Dendritic cell treated with granulocyte-macrophage colony-stimulating factor and Interleukin-4, amounts not matched to agents 40 ng/mL and 50 ng/mL, for 4 days (primary cell): ENCODE data around the gene PHRF1.
"Not testable (repeated sequence)": the region's sequence is repeated elsewhere in the genome, so short reads cannot be mapped to it uniquely, and the experiment has no call there.

Source experiments
- H3K27ac Mint-ChIP-seq: one replicate; pipeline ENCODE4 v1.8.0; 2022; ENCODE audit warnings: mild to moderate bottlenecking, mixed read lengths
- H3K27me3 Mint-ChIP-seq: one replicate; pipeline ENCODE4 v1.8.0; 2022; ENCODE audit warnings: mild to moderate bottlenecking, mixed read lengths
- H3K36me3 Mint-ChIP-seq: one replicate; pipeline ENCODE4 v1.8.0; 2022; ENCODE audit warnings: low read depth, mixed read lengths
- H3K4me1 Mint-ChIP-seq: one replicate; pipeline ENCODE4 v1.8.0; 2022; ENCODE audit warnings: low read depth, mixed read lengths
- H3K4me3 Mint-ChIP-seq: one replicate; pipeline ENCODE4 v1.8.0; 2022; ENCODE audit warnings: mild to moderate bottlenecking, moderate library complexity, mixed read lengths
- H3K9me3 Mint-ChIP-seq: one replicate; pipeline ENCODE4 v1.8.0; 2022; ENCODE audit warnings: mixed read lengths
- intact Hi-C: fragments of 100-400 bp; cut with micrococcal nuclease; formaldehyde crosslinking; loops from one replicate; pipeline ENCODE4 v1.15.0; 2022

The PHRF1 gene

DNA sequence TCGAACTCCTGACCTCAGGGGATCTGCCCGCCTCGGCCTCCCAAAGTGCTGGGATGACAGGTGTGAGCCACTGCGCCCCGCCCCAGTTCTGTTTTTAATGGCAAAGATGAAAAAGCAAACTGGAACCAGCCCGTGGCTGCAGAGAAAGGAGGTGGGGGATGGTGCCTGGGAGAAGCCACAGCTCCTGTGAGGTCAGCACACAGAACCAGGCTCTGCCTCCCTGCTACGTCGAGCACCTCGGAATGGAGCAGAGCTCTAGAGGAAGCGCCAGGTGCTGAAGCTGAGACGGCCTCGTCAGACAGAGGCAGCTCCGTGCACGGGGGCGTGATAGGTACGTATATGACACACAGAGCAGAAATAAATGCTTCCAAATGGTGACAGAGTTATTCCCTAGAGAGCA, 69.3 kb downstream of the PHRF1 start:
- Mint-ChIP-seq H3K27ac (no peak overlapping the region), H3K9me3 (no peaks in the 10 kb centered on the region), H3K4me3 (no peak overlapping the region), H3K4me1 (peaks cover 8% of the 10 kb centered on the region), H3K36me3 (peaks cover 86% of the 10 kb centered on the region), H3K27me3 (peaks cover 10% of the 10 kb centered on the region)
- intact Hi-C loops, result no loop called here

DNA sequence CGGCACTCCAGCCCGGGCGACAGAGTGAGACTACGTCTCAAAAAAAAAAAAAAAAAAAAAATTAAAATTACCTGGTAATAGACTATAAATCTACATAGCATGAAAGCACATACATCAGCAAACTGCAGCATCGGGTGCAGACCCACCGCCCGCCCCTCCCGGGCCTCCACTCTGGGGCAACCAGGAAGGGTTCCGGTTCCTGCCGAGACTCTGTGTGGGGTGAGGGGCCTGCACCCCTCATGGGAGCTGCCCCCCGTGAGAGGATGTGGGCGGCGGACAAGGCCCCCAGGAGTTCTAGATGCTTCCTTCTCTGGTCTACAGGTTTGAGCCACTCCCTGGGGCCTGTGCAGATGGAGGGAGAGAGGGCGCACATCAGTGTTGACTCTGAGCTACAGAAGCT, 69.9 kb downstream of the PHRF1 start:
- Mint-ChIP-seq H3K27ac (no peak overlapping the region), H3K36me3 (peaks cover 93% of the 10 kb centered on the region), H3K27me3 (peaks cover 6% of the 10 kb centered on the region), H3K4me1 (peaks cover 2% of the 10 kb centered on the region), H3K4me3 (no peak overlapping the region), H3K9me3 (no peaks in the 10 kb centered on the region)
- intact Hi-C loops, result no loop called here

DNA sequence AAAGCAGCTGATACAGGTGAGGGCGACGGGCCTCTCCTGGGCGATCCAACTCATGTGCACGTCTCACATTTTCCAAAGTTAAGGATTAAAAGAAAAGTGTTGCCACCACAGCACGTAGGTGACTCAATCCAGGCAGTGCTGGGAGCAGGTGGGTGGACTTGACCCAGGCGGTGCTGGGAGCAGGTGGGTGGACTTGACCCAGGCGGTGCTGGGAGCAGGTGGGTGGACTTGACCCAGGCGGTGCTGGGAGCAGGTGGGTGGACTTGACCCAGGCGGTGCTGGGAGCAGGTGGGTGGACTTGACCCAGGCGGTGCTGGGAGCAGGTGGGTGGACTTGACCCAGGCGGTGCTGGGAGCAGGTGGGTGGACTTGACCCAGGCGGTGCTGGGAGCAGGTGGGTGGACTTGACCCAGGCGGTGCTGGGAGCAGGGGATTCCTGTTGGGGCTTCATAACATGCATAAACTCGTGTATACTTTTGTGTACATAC, 71.4 kb downstream of the PHRF1 start:
- H3K4me1 Mint-ChIP-seq, H3K27me3 Mint-ChIP-seq, H3K9me3 Mint-ChIP-seq, H3K27ac Mint-ChIP-seq, intact Hi-C loops, H3K4me3 Mint-ChIP-seq: not testable (repeated sequence)
- peaks cover 91% of the 10 kb centered on the region for H3K36me3 Mint-ChIP-seq

DNA sequence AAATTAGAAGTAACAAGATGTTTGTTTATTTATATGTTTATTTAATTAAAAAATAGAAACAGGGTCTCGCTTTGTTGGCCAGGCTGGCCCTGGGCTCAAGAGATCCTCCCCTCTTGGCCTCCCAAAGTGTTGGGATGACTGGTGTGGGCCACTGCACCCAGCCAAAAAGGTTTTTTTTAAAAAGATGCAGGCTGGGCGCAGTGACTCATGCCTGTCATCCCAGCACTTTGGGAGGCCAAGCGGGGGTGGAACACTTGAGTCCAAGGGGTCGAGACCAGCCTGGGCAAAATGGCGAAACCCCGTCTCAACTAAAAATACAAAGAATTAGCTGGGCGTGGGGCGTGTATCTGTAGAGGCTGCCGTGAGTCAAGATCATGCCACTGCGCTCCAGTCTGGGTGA, 74.2 kb downstream of the PHRF1 start:
- Mint-ChIP-seq H3K27ac (no peak overlapping the region), H3K27me3 (no peaks in the 10 kb centered on the region), H3K9me3 (no peaks in the 10 kb centered on the region), H3K36me3 (peaks cover 80% of the 10 kb centered on the region), H3K4me1 (peaks cover 13% of the 10 kb centered on the region), H3K4me3 (no peak overlapping the region)
- intact Hi-C loops, result no loop called here

DNA sequence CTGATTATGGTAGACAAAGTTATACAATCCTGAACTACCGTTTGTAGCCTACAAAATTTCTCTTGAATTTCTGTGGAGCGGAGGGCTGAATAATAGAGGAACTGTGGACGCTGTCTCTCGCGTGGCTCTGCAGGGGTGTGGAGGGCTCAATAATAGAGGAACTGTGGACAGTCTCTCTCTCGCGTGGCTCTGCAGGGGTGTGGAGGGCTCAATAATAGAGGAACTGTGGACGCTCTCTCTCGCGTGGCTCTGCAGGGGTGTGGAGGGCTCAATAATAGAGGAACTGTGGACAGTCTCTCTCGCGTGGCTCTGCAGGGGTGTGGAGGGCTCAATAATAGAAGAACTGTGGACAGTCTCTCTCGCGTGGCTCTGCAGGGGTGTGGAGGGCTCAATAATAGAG, 76.9 kb downstream of the PHRF1 start:
- Mint-ChIP-seq H3K4me1 (peaks cover 13% of the 10 kb centered on the region), H3K36me3 (peaks cover 82% of the 10 kb centered on the region), H3K27ac (peak overlapping the region; percentile 69)
- H3K9me3 Mint-ChIP-seq, H3K4me3 Mint-ChIP-seq, H3K27me3 Mint-ChIP-seq, intact Hi-C loops: not testable (repeated sequence)

DNA sequence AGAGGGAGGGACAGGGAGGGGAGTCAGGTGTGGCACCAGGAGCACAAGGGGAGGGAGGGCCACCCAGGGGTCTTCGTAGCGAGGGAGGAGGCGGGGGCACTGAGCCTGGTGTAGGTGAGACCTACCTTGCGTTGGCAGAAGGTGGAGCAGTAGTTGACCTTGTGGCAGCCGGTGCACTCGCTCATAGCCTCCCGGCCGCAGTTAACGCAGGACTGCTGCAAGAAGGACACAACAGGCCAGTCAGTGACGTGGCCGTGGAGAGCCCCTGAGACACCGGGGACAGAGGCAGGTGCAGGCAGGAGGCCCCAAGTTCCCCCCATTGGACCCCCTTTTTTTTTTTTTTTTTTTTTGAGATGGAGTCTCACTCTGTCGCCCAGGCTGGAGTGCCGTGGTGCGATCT, 77.6 kb downstream of the PHRF1 start:
- peaks cover 82% of the 10 kb centered on the region for H3K36me3 Mint-ChIP-seq
- intact Hi-C loops, result no loop called here
- peaks cover 13% of the 10 kb centered on the region for H3K4me1 Mint-ChIP-seq
- no peaks in the 10 kb centered on the region for H3K9me3 Mint-ChIP-seq
- no peaks in the 10 kb centered on the region for H3K27me3 Mint-ChIP-seq
- H3K4me3 Mint-ChIP-seq, result no peak overlapping the region
- peak overlapping the region; percentile 69 for H3K27ac Mint-ChIP-seq

DNA sequence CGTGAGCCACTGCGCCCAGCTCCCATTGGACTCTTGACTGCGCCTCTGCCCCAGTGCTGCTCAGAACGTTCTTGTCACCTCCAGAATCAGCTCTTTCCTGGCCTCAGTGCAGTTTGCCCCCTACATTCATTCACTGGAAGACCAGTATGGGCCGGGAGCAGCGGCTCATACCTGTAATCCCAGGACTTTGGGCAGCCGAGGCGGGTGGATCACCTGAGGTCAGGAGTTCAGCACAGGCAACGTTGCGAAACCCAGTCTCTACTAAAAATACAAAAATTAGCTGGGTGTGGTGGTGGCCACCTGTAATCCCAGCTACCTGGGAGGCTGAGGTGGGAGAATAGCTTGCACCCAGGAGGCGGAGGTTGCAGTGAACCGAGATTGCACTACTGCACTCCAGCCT, 78.2 kb downstream of the PHRF1 start:
- H3K9me3 Mint-ChIP-seq, H3K4me3 Mint-ChIP-seq, H3K27ac Mint-ChIP-seq, intact Hi-C loops, H3K27me3 Mint-ChIP-seq: not testable (repeated sequence)
- Mint-ChIP-seq H3K4me1 (peaks cover 13% of the 10 kb centered on the region), H3K36me3 (peaks cover 82% of the 10 kb centered on the region)

DNA sequence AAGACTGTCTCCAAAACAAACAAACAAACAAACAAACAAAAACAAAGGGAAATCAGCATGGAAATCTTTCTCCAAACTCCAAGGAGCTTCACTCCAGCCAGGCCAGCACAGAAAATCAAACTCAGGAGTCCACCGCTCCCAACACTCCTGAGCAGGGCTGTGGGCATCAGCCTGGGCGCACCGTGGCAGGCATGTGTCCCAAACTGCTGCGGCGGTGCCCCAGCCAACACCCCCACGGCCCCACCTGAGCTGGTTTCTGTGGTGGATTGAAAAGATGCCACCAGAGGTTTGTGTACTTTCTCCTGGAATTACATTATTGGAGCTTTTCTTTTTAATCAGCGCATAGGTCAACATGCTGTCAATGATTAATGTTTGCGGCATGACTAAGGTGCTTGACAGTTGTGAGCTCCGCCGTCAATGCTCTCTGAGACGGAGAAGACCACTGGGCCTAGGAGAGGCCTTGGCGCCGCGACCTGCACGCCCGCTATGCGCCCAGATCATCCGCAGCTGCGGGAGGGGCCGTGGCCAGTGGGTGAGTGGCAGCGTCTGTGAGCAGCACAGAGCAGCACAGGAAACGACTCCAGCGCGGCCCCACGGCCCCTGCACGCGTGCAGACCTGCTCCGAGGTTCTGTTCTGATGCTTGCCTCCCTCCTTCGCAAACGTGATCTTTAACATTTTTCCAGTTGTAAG, 78.9 kb downstream of the PHRF1 start:
- Mint-ChIP-seq H3K4me3 (no peak overlapping the region), H3K27ac (no peak overlapping the region), H3K27me3 (no peaks in the 10 kb centered on the region), H3K9me3 (no peaks in the 10 kb centered on the region), H3K36me3 (peaks cover 82% of the 10 kb centered on the region), H3K4me1 (peaks cover 13% of the 10 kb centered on the region)
- intact Hi-C loops, result no loop called here

DNA sequence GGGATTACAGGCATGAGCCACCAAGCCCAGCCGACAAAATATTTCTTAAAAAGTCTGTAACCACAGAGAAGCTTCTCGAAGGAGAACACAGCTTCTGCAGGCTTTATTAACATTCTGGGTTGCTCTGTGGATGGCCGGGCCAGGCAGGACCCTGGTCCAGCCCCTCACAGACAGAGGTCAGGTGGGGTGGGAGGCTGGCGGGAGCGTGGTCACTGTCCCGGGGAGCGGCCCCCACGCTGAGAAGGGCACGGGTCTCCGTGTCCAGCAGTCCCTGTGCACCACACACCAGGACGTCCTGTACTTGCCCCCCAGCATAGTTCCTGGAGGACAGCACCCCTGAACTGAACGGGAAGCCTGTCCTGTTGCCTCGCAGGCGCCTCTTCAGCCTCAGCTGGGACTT, 80.2 kb downstream of the PHRF1 start:
- H3K36me3 Mint-ChIP-seq, result peaks cover 77% of the 10 kb centered on the region
- intact Hi-C loops, result no loop called here
- H3K4me3 Mint-ChIP-seq, result no peak overlapping the region
- peaks cover 13% of the 10 kb centered on the region for H3K4me1 Mint-ChIP-seq
- no peaks in the 10 kb centered on the region for H3K9me3 Mint-ChIP-seq
- no peak overlapping the region for H3K27ac Mint-ChIP-seq
- H3K27me3 Mint-ChIP-seq, result no peaks in the 10 kb centered on the region

DNA sequence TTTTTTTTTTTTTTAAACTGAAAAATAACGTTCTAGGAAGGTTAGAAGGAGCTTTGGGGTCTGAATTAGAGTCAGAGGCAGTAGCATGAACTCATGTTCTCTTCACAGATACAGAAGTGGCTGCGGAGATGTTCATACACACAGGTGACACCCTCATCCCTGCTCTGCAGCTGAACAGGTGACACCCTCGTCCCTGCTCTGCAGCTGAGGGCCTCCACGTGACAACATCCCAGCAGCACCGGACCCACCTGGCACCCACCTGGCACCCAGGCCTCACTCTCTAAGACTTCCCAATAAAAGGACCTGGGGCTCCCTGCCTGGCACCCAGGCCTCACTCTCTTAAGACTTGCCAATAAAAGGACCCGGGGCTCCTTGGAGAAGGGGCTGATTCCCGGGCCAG, 80.6 kb downstream of the PHRF1 start:
- Mint-ChIP-seq H3K27me3 (no peaks in the 10 kb centered on the region), H3K36me3 (peaks cover 77% of the 10 kb centered on the region), H3K4me1 (peaks cover 17% of the 10 kb centered on the region), H3K27ac (no peak overlapping the region), H3K4me3 (no peak overlapping the region), H3K9me3 (no peaks in the 10 kb centered on the region)
- intact Hi-C loops, result no loop called here

DNA sequence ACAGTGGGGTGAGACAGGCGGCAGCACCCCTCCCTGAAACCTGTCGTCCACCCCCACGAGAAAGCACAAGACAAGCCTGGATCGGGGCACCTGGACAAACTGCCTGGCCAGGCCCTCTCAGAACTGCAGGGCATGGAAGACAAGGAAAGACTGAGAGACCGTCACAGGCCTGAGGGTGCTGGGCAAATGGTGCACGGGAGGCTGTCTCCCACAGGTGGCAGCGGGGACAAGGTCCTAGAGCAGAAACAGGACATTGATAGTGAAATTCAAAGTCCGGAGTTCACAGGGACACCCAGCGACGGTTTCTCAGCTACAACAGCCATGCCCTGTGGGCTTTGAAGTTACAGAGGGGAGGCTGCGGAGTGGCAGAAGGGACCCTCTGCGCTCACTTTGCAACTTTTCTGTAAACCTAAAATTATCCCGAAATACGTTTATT, 81.4 kb downstream of the PHRF1 start:
- Mint-ChIP-seq H3K4me3 (no peak overlapping the region), H3K36me3 (peaks cover 80% of the 10 kb centered on the region), H3K27ac (no peak overlapping the region), H3K9me3 (no peaks in the 10 kb centered on the region), H3K4me1 (peaks cover 19% of the 10 kb centered on the region), H3K27me3 (no peaks in the 10 kb centered on the region)
- intact Hi-C loops, result no loop called here

DNA sequence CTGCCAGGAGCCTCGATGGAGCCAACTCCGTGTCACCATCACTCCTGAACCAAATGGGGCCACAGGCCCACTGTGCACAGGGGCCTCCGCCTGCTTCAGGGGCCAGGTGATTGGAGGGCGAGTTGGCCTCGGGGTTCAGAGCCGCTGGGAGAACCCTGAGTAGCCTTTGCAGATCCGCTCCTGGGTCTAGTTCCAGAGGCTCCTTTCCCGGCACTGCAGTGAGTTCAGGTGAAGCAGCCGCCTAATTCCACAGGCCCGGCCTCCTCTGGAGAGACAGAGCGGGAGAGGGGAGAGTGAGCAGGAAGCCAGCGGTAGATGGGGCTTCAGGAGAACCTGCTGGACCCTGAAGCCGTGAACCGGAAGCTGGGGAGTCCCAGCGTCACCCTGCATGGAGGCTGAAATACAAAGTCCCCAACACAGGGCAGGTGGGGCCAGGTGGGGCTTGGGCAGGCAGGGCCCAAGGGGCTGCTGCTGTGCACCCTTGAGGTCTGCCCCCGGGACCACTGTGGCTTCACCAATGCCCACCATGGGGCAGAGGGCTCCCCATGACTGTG, 83.3 kb downstream of the PHRF1 start:
- peaks cover 90% of the 10 kb centered on the region for H3K36me3 Mint-ChIP-seq
- no peak overlapping the region for H3K27ac Mint-ChIP-seq
- H3K27me3 Mint-ChIP-seq, result no peaks in the 10 kb centered on the region
- no peak overlapping the region for H3K4me3 Mint-ChIP-seq
- intact Hi-C loops, result no loop called here
- no peaks in the 10 kb centered on the region for H3K9me3 Mint-ChIP-seq
- peaks cover 16% of the 10 kb centered on the region for H3K4me1 Mint-ChIP-seq

DNA sequence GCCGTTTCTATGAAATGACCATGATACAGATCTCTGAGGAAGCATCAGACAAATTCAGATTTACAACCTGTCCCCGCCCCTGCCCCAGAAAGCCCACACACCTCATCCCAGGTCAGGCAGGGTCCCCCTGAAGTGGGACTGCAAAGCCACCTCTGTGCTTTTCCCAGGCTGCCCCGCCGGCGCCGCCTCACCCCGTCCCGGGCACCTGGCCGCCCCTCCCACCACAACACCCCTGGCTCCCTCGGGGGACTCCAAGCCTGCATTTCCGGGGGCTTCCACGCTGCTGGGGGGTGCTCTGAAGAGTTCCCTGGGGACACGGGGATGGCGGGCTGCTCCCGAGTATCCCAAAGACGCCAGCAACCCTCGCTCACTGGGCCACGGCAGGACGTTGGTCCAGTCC, 84.0 kb downstream of the PHRF1 start:
- intact Hi-C loops, result no loop called here
- H3K27ac Mint-ChIP-seq, result no peak overlapping the region
- H3K4me1 Mint-ChIP-seq, result peaks cover 16% of the 10 kb centered on the region
- no peaks in the 10 kb centered on the region for H3K27me3 Mint-ChIP-seq
- H3K36me3 Mint-ChIP-seq, result peaks cover 85% of the 10 kb centered on the region
- H3K4me3 Mint-ChIP-seq, result no peak overlapping the region
- H3K9me3 Mint-ChIP-seq, result no peaks in the 10 kb centered on the region

DNA sequence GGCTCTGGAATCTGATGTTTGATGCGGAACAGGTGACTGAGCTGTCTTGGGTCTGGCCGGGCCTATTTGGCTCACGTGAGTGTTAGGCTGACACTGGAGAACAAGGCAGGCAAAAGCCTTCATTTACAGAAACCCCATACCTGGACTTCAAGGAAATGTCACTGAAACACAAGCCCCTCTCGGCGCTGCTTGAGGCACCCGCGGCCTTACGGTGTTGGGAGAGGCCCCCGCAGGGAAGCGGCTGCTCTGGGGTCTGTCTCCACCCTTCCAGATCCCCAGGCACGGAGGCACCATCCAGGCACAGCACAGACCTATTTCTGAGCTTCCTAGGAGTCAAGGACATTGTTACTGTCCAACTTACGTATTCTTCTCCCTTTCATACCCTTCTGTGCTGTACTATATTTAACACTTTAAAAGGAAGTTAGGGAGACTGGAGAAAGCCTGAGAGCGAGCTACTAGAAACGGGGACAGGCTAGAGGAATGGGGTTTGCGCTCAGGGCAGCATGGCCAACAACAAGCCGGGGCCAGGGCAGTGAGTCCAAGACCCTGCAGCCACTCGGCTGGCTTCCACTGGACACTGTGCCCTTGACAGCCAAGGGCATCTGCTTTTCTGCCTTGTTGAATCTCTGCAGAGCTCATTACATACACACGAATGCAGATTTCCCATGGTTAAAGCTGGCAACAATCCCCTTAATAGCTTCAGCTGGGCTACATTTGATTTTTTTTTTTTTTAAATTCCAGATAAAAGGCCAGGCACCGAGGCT, 84.6 kb downstream of the PHRF1 start:
- Mint-ChIP-seq H3K27me3 (no peaks in the 10 kb centered on the region), H3K9me3 (no peaks in the 10 kb centered on the region), H3K4me1 (peaks cover 20% of the 10 kb centered on the region), H3K27ac (no peak overlapping the region), H3K4me3 (no peak overlapping the region), H3K36me3 (peaks cover 88% of the 10 kb centered on the region)
- intact Hi-C loops, result no loop called here
